Breast epithelium (tissue), 3 donors: ENCODE measurements around the gene KPTN.

Source experiments
- POLR2AphosphoS5 ChIP-seq, 3 donors: sonication (generic); formaldehyde crosslinking; IDR thresholded peaks; one replicate each; pipeline ENCODE4 v1.6.1; 2017; ENCODE audit warnings: antibody characterized with exemption in 3 of 3
- TF ChIP-seq, protein P1 (sequence below), 3 donors: fragments of 450-650 bp; IDR thresholded peaks; one replicate each; pipeline ENCODE4 v1.5.1; 2016 to 2017; ENCODE audit warnings: antibody characterized with exemption in 3 of 3, mild to moderate bottlenecking in 3 of 3, moderate library complexity in 3 of 3

DNA sequence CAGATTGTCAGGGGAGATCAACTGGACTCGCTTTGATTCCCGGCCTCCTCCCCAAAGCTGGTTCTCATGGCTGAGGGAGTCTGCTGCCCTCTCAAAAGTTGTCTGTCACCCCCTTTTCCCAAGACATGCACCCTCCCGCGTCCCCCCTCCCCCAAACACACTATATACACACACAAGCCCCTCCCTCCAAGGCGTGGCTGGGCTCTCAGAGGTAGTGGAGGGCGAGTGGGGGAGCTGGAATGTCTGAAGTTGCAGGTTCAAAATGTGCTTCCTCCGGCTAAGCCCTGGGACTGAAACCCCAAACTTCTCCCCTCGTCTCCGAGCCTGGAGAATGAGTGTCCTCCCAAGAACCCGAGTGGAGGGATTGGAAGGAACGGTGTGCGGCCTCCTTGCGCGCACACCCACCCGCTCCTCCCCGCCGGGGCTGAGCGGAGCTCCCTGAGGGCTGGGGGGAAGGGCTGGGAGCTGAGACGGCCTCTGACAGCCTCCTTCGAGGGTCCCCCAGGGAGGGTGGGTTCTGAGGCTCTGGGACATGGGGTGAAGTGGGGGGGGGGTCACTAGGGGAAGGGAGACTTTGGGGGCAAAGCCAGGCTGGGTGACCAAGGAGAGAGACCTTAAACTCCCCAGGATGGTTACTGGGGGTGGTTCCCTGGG, 54.8 kb downstream of the KPTN start:
- TF ChIP-seq, protein P1, sequence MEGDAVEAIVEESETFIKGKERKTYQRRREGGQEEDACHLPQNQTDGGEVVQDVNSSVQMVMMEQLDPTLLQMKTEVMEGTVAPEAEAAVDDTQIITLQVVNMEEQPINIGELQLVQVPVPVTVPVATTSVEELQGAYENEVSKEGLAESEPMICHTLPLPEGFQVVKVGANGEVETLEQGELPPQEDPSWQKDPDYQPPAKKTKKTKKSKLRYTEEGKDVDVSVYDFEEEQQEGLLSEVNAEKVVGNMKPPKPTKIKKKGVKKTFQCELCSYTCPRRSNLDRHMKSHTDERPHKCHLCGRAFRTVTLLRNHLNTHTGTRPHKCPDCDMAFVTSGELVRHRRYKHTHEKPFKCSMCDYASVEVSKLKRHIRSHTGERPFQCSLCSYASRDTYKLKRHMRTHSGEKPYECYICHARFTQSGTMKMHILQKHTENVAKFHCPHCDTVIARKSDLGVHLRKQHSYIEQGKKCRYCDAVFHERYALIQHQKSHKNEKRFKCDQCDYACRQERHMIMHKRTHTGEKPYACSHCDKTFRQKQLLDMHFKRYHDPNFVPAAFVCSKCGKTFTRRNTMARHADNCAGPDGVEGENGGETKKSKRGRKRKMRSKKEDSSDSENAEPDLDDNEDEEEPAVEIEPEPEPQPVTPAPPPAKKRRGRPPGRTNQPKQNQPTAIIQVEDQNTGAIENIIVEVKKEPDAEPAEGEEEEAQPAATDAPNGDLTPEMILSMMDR (IDR thresholded peaks at IDR 0.05): no peak
- no peak for TF ChIP-seq POLR2AphosphoS5 (IDR thresholded peaks at IDR 0.05)
